Measurements from ENCODE around the gene NHSL1.

NHSL1 gene

DNA sequence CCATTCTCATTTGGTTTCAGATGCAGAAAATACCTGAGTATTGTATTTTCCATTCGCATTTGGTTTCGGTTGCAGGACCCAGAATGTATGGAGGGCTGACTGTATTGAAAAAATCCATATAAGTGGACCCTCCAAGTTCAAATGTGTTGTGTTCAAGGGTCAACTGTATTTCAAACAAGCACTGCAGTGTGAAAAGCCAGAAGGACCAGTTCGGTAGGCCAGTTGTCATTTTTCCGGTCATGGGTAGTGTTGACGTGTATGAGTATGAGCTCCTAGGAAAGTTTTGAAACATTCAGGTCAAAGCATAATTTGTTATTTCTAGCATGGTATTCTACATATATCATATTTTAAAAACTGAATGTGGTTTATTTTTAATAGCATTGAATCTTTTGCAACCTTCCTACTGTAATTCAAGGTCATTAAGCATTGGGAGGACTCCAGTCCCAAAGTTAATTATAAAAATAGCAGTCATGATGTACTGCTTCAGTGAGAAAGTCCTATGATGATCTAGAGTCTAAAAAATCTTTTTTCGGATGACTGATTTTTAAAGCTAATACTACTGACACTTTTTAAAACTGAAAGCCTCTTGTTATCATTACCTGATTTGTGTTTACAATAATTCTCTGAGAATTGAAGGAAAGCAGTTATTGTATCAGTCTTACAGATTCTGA is 18.9 kb downstream of the NHSL1 start:
- H3K4me1 ChIP-seq (ENCODE audit: control insufficient read depth, insufficient read depth, low read length): no peaks in the 10 kb centered on the region
- DNase-seq (ENCODE audit: low read depth): no peak
- H3K27me3 ChIP-seq (replicated peaks; ENCODE audit: control insufficient read depth, insufficient read depth, low read length): no peaks in the 10 kb centered on the region
- H3K36me3 ChIP-seq (ENCODE audit: control insufficient read depth, insufficient read depth, low read length, severe bottlenecking): peaks cover 9% of the 10 kb centered on the region
- no peak overlapping the region for H3K4me3 ChIP-seq (ENCODE audit: low read length)
- H3K9me3 ChIP-seq (ENCODE audit: control insufficient read depth, low read length): no peaks in the 10 kb centered on the region
- no peak overlapping the region for H3K9ac ChIP-seq (ENCODE audit: low read length)

DNA sequence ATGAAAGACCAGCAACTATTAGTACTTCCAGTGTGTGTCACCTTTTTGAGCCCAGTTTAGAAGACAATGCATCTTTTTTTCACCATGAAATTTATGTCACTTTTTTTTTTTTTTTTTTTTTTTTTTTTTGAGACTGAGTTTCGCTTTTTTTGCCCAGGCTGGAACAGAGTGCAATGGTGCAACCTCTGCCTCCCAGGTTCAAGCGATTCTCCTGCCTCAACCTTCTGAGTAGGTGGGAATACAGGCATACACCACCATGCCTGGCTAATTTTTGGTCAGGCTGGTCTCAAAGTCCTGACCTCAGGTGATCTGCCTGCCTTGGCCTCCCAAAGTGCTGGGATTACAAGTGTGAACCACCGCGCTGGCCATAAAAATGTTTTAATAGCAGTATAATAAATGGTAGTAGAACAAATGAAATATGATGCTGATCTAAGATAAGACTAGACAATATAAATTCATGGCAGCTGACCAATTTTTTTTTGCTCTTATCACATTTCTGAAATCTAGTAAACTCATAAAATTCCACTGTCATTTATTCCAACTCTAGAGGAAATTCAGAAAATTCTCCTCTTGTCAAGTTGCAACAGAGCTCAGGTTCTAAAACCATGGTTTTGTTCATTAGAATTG is 21.3 kb downstream of the NHSL1 start:
- Histone ChIP-seq H3K9ac (ENCODE audit: low read length) (no peak overlapping the region), H3K36me3 (ENCODE audit: control insufficient read depth, insufficient read depth, low read length, severe bottlenecking) (peaks cover 9% of the 10 kb centered on the region), H3K9me3 (ENCODE audit: control insufficient read depth, low read length) (no peaks in the 10 kb centered on the region), H3K4me3 (ENCODE audit: low read length) (no peak overlapping the region), H3K4me1 (ENCODE audit: control insufficient read depth, insufficient read depth, low read length) (no peaks in the 10 kb centered on the region), H3K27me3 (replicated peaks; ENCODE audit: control insufficient read depth, insufficient read depth, low read length) (no peaks in the 10 kb centered on the region)
- DNase-seq (ENCODE audit: low read depth): no peak

- H3K27me3 ChIP-seq (replicated peaks; ENCODE audit: control insufficient read depth, insufficient read depth, low read length): no peaks in the 10 kb centered on the region
- no peak overlapping the region for H3K9ac ChIP-seq (ENCODE audit: low read length)
- no peak for DNase-seq (ENCODE audit: low read depth)
- H3K4me3 ChIP-seq (ENCODE audit: low read length): no peak overlapping the region
- no peaks in the 10 kb centered on the region for H3K9me3 ChIP-seq (ENCODE audit: control insufficient read depth, low read length)
- H3K36me3 ChIP-seq (ENCODE audit: control insufficient read depth, insufficient read depth, low read length, severe bottlenecking): peaks cover 9% of the 10 kb centered on the region
- H3K4me1 ChIP-seq (ENCODE audit: control insufficient read depth, insufficient read depth, low read length): no peaks in the 10 kb centered on the region
Observed at GRCh38 chr6:138476116-138476515, 23.2 kb downstream of the NHSL1 start.

DNA sequence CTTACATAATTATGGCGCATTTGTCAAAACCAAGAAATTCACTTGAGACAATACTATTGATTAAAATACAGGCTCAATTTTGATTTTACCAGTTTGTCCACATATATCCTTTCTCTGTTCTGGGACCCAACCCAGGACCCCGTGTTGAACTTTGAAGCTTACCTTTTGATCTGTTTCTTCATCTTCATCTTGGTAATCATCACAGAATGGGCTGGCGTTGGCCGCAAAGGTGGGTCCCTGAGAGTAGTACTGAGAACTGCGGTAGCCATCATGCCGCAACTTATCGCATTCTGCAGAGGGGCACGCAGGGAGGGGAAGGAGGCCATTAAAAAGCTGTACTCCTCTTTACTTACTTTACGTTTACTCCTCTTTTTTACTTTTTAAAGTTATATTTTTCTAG is 26.1 kb downstream of the NHSL1 start:
- Histone ChIP-seq H3K4me1 (ENCODE audit: control insufficient read depth, insufficient read depth, low read length) (no peaks in the 10 kb centered on the region), H3K36me3 (ENCODE audit: control insufficient read depth, insufficient read depth, low read length, severe bottlenecking) (peaks cover 8% of the 10 kb centered on the region), H3K9ac (ENCODE audit: low read length) (no peak overlapping the region), H3K4me3 (ENCODE audit: low read length) (no peak overlapping the region), H3K27me3 (replicated peaks; ENCODE audit: control insufficient read depth, insufficient read depth, low read length) (no peaks in the 10 kb centered on the region), H3K9me3 (ENCODE audit: control insufficient read depth, low read length) (no peaks in the 10 kb centered on the region)
- no peak for DNase-seq (ENCODE audit: low read depth)

GRCh38 chr6:138468320-138469015 is 30.8 kb downstream of the NHSL1 start:
- peak; percentile 40 for DNase-seq (ENCODE audit: low read depth)
- H3K4me1 ChIP-seq (ENCODE audit: control insufficient read depth, insufficient read depth, low read length): peaks cover 9% of the 10 kb centered on the region
- peaks cover 18% of the 10 kb centered on the region for H3K36me3 ChIP-seq (ENCODE audit: control insufficient read depth, insufficient read depth, low read length, severe bottlenecking)
- H3K9me3 ChIP-seq (ENCODE audit: control insufficient read depth, low read length): no peaks in the 10 kb centered on the region
- H3K4me3 ChIP-seq (ENCODE audit: low read length): no peak overlapping the region
- H3K27me3 ChIP-seq (replicated peaks; ENCODE audit: control insufficient read depth, insufficient read depth, low read length): no peaks in the 10 kb centered on the region
- H3K9ac ChIP-seq (ENCODE audit: low read length): no peak overlapping the region

GRCh38 chr6:138467901-138468300 is 31.4 kb downstream of the NHSL1 start:
- Histone ChIP-seq H3K9me3 (ENCODE audit: control insufficient read depth, low read length) (no peaks in the 10 kb centered on the region), H3K9ac (ENCODE audit: low read length) (no peak overlapping the region), H3K4me3 (ENCODE audit: low read length) (no peak overlapping the region), H3K36me3 (ENCODE audit: control insufficient read depth, insufficient read depth, low read length, severe bottlenecking) (peaks cover 18% of the 10 kb centered on the region), H3K27me3 (replicated peaks; ENCODE audit: control insufficient read depth, insufficient read depth, low read length) (no peaks in the 10 kb centered on the region), H3K4me1 (ENCODE audit: control insufficient read depth, insufficient read depth, low read length) (peaks cover 9% of the 10 kb centered on the region)
- no peak for DNase-seq (ENCODE audit: low read depth)

- Histone ChIP-seq H3K4me1 (ENCODE audit: control insufficient read depth, insufficient read depth, low read length) (peaks cover 9% of the 10 kb centered on the region), H3K9me3 (ENCODE audit: control insufficient read depth, low read length) (no peaks in the 10 kb centered on the region), H3K36me3 (ENCODE audit: control insufficient read depth, insufficient read depth, low read length, severe bottlenecking) (peaks cover 21% of the 10 kb centered on the region), H3K27me3 (replicated peaks; ENCODE audit: control insufficient read depth, insufficient read depth, low read length) (no peaks in the 10 kb centered on the region), H3K9ac (ENCODE audit: low read length) (peak overlapping the region; percentile 50), H3K4me3 (ENCODE audit: low read length) (peak overlapping the region; percentile 40)
- DNase-seq (ENCODE audit: low read depth): peak; percentile 71
Observed at GRCh38 chr6:138465007-138465645, 34.2 kb downstream of the NHSL1 start.

GRCh38 chr6:138464085-138464484 is 35.2 kb downstream of the NHSL1 start:
- DNase-seq (ENCODE audit: low read depth): no peak
- Histone ChIP-seq H3K9ac (ENCODE audit: low read length) (no peak overlapping the region), H3K4me3 (ENCODE audit: low read length) (no peak overlapping the region), H3K4me1 (ENCODE audit: control insufficient read depth, insufficient read depth, low read length) (peaks cover 9% of the 10 kb centered on the region), H3K9me3 (ENCODE audit: control insufficient read depth, low read length) (no peaks in the 10 kb centered on the region), H3K36me3 (ENCODE audit: control insufficient read depth, insufficient read depth, low read length, severe bottlenecking) (peaks cover 18% of the 10 kb centered on the region), H3K27me3 (replicated peaks; ENCODE audit: control insufficient read depth, insufficient read depth, low read length) (no peaks in the 10 kb centered on the region)

GRCh38 chr6:138461647-138462046 is 37.6 kb downstream of the NHSL1 start:
- Histone ChIP-seq H3K9me3 (ENCODE audit: control insufficient read depth, low read length) (no peaks in the 10 kb centered on the region), H3K36me3 (ENCODE audit: control insufficient read depth, insufficient read depth, low read length, severe bottlenecking) (peaks cover 12% of the 10 kb centered on the region), H3K27me3 (replicated peaks; ENCODE audit: control insufficient read depth, insufficient read depth, low read length) (no peaks in the 10 kb centered on the region), H3K4me3 (ENCODE audit: low read length) (no peak overlapping the region), H3K4me1 (ENCODE audit: control insufficient read depth, insufficient read depth, low read length) (peaks cover 9% of the 10 kb centered on the region), H3K9ac (ENCODE audit: low read length) (no peak overlapping the region)
- no peak for DNase-seq (ENCODE audit: low read depth)

GRCh38 chr6:138456401-138456790 is 42.9 kb downstream of the NHSL1 start:
- DNase-seq (ENCODE audit: low read depth): no peak
- no peaks in the 10 kb centered on the region for H3K9me3 ChIP-seq (ENCODE audit: control insufficient read depth, low read length)
- H3K36me3 ChIP-seq (ENCODE audit: control insufficient read depth, insufficient read depth, low read length, severe bottlenecking): no peaks in the 10 kb centered on the region
- H3K4me3 ChIP-seq (ENCODE audit: low read length): no peak overlapping the region
- peaks cover 4% of the 10 kb centered on the region for H3K4me1 ChIP-seq (ENCODE audit: control insufficient read depth, insufficient read depth, low read length)
- no peaks in the 10 kb centered on the region for H3K27me3 ChIP-seq (replicated peaks; ENCODE audit: control insufficient read depth, insufficient read depth, low read length)
- H3K9ac ChIP-seq (ENCODE audit: low read length): no peak overlapping the region

DNA sequence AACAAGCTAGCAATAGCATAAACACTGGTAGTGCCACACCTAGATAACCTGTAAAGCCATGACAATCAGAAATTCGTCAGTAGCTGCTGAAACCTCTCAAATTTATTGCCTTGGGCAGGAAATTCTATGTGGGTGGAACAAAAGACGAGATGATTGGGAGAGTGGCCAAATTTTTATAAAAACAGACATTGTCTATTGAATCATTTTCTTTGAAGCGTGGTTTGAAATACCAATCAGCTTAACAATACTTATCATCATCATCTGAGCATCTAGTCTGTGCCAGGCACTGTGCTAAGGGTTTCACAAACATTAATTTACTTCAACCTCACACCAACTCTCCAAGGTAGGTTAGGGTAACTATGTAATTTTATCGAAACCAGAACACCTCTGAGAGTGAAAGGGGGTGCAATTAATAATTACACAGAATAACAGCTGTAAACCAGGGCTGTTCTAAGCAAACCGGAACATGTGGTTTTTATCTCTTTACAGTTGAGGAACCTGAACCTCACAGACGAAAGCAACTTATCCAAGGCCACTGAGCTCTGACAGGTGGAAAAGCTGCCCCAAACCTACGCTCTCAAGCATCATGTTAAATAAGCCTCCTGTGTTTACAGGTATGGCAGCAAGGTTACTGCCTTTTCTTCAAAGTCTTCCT is 43.4 kb downstream of the NHSL1 start:
- Histone ChIP-seq H3K4me3 (ENCODE audit: low read length) (no peak overlapping the region), H3K4me1 (ENCODE audit: control insufficient read depth, insufficient read depth, low read length) (peaks cover 4% of the 10 kb centered on the region), H3K36me3 (ENCODE audit: control insufficient read depth, insufficient read depth, low read length, severe bottlenecking) (no peaks in the 10 kb centered on the region), H3K9me3 (ENCODE audit: control insufficient read depth, low read length) (no peaks in the 10 kb centered on the region), H3K27me3 (replicated peaks; ENCODE audit: control insufficient read depth, insufficient read depth, low read length) (no peaks in the 10 kb centered on the region), H3K9ac (ENCODE audit: low read length) (no peak overlapping the region)
- peak; percentile 31 for DNase-seq (ENCODE audit: low read depth)

Measured in adipocyte (in vitro differentiated cells).